Adipocyte (in vitro differentiated cells): Measurements from ENCODE around the gene TRAPPC3.
"Not testable (repeated sequence)": the region's sequence is repeated elsewhere in the genome, so short reads cannot be mapped to it uniquely, and the experiment has no call there.

Experiments used
- DNase-seq: peaks from one replicate; pipeline ENCODE4 v3.0.0-alpha.2; 2015; ENCODE audit warnings: low read depth
- H3K27me3 ChIP-seq: replicated peaks from 2 replicates; pipeline ENCODE4 v1.7.0; 2013; ENCODE audit warnings: mild to moderate bottlenecking, low read length, moderate library complexity; ENCODE audit not compliant: control insufficient read depth, insufficient read depth
- H3K36me3 ChIP-seq: 2 replicates; pipeline ENCODE4 v1.7.0; 2013; ENCODE audit warnings: low read length, mild to moderate bottlenecking, moderate library complexity; ENCODE audit not compliant: control insufficient read depth, insufficient read depth, severe bottlenecking
- H3K4me1 ChIP-seq: 2 replicates; pipeline ENCODE4 v1.7.0; 2013; ENCODE audit warnings: mild to moderate bottlenecking, low read length, moderate library complexity; ENCODE audit not compliant: control insufficient read depth, insufficient read depth
- H3K4me3 ChIP-seq: 2 replicates; pipeline ENCODE4 v1.7.0; 2013; ENCODE audit warnings: mild to moderate bottlenecking, low read length, moderate library complexity
- H3K9ac ChIP-seq: 2 replicates; pipeline ENCODE4 v1.7.0; 2013; ENCODE audit warnings: mild to moderate bottlenecking, low read length, moderate library complexity
- H3K9me3 ChIP-seq: 2 replicates; pipeline ENCODE4 v1.7.0; 2013; ENCODE audit warnings: mild to moderate bottlenecking, low read length, moderate library complexity; ENCODE audit not compliant: control insufficient read depth

The TRAPPC3 gene

DNA sequence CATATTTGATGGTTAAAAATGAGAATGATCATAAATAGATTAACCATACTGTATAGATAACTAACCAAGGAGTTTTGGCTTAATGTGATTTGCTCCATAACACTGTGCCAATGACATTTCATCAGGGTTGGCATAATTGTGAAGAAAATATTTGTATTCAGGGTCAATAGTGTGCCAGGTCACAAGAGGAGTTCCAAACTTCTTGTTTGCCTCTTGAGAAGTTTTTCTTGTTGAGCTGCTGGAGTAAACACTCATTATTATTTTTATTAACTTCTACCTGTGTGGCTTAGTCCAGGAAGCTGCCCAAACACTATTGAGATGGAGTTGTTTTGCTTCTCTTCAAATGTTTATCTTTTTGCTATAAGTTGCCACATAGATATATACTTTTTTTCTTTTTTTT is 14.1 kb upstream of the TRAPPC3 start:
- H3K4me1 ChIP-seq, result peaks cover 78% of the 10 kb centered on the region
- H3K9me3 ChIP-seq, result no peaks in the 10 kb centered on the region
- H3K27me3 ChIP-seq, result no peaks in the 10 kb centered on the region
- H3K36me3 ChIP-seq, result peaks cover 12% of the 10 kb centered on the region
- H3K4me3 ChIP-seq, result no peak overlapping the region
- DNase-seq, result no peak
- H3K9ac ChIP-seq, result peak overlapping the region; percentile 21

DNA sequence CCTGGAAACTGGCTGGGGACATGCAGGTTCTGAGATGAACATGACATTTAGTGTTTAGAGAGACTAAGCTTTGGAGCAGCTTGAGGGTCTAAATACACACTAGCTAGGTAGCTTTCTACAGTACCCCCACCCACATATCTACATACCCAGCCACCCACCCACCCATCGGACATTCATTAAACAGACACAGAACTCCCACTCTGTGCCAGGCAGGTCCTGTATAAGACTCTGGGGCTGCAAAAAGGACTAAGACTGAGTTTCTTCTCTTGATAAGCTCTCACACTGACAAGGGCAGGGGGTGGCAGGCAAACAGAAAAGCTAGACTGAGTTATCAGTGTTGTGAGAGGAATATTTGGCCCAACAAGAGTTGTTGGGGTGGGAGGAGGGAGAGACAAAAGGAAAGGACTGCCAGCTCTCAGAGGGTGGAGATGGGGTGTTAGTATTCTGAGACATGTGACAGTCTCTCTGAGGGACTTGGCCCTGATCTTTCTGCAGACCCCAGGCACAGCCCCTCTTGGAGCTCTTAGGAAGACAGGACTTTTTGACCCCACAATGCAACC is 13.5 kb upstream of the TRAPPC3 start:
- no peak for DNase-seq
- no peaks in the 10 kb centered on the region for H3K9me3 ChIP-seq
- H3K9ac ChIP-seq, result peak overlapping the region; percentile 79
- peaks cover 11% of the 10 kb centered on the region for H3K36me3 ChIP-seq
- H3K4me3 ChIP-seq, result no peak overlapping the region
- no peaks in the 10 kb centered on the region for H3K27me3 ChIP-seq
- H3K4me1 ChIP-seq, result peaks cover 82% of the 10 kb centered on the region

DNA sequence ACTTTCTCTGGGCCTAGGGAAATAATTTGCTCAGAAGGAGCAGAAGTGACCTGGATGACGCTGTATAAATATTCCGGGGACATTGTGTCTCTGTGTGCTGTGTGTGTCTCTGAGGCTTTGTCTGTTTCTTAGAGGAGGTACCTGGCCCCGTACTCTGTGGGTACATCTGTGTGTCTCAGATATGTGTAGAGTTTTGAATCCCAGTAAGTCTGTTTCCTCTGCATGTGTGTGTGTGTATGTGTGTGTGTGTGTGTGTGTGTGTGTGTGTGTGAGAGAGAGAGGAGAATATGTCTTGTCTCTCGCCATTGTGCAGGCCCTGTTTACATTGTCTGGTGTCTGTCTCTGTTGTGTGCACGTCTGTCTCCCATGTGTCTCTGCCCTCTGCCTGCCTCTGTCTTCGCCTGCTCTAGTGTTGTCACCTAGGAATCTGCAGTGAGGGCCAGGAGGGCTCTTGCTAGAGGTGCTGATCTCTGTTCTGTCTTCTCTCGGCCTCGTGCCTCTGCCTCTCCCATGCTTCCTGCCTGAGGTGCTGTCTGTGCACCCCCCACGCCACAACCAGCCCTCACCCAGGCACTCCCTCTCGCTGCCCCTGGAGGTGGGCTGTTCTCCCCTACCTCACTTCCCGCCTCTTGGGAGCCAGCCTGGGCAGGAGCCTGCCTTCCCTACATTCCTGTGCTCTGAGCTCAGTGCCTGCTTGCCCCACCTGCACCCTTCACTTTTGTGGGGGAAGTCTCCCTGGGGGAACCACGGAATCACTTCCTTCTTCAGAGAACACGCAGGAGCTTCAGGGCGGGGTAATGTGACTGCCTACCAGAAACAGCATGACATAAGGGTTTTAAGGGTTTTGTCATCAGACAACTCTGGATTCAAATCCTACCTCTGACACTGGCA is 12.6 kb upstream of the TRAPPC3 start:
- peaks cover 78% of the 10 kb centered on the region for H3K4me1 ChIP-seq
- H3K4me3 ChIP-seq, result peak overlapping the region; percentile 79
- no peaks in the 10 kb centered on the region for H3K9me3 ChIP-seq
- H3K9ac ChIP-seq, result peak overlapping the region; percentile 79
- no peaks in the 10 kb centered on the region for H3K27me3 ChIP-seq
- DNase-seq, result no peak
- H3K36me3 ChIP-seq, result peaks cover 5% of the 10 kb centered on the region

DNA sequence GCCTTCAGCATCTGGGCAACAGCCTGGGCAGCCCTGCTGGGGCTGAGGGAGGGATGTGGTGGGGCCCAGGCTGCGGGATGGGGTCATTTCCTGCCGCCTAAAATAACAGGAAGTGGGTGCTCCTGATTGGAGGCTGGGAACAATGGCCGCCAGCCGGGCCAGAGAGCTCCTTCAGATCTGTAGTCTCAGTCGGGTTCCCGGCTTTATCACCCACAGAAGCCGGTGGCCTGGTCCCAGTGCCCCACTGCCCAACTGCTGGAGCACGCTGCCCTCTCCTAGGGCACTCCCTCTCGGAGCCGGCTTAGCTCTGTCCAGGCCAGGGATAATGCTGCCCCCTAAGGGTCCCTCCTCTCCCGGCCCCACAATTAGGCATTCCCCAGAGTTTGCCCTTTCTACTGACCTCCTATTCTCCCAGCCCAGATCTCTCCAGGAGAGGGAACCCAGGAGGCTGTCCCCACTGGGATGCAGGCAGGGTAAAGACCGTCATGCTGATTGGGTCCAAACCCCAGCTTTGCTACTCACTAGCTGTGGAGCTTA is 11.7 kb upstream of the TRAPPC3 start:
- Histone ChIP-seq H3K36me3 (peaks cover 5% of the 10 kb centered on the region), H3K9me3 (no peaks in the 10 kb centered on the region), H3K4me3 (peak overlapping the region; percentile 79), H3K27me3 (no peaks in the 10 kb centered on the region), H3K4me1 (peaks cover 72% of the 10 kb centered on the region), H3K9ac (peak overlapping the region; percentile 79)
- DNase-seq, result peak; percentile 78

DNA sequence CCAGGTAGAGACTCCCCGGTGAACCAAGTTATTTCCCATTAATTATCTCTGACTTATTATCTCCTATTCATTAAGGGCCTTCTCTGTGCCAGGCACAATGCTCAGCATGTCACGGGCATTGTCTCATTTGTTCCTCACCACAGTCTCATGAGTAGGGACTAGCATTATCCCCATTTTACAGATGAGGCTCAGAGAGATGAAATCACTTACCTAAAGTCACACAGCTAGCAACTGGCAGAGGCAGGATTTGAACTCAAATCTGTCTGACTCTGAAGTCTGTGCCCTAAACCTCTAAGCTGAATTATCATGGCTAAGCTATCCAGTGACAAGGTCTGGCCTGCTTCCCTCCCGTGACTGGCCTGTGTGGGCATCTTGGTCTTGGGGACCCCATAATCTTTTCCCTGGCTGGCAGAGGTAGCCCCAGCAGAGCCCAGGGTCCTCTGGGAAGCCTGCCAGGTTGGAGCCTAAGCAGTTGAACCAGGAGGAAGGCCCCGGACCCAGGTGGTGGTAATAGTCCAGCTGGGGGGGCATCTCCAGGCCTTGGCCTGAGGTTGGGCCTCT is 11.2 kb upstream of the TRAPPC3 start:
- Histone ChIP-seq H3K9ac (peak overlapping the region; percentile 79), H3K4me3 (peak overlapping the region; percentile 79), H3K4me1 (peaks cover 67% of the 10 kb centered on the region), H3K27me3 (no peaks in the 10 kb centered on the region), H3K9me3 (no peaks in the 10 kb centered on the region), H3K36me3 (peaks cover 5% of the 10 kb centered on the region)
- no peak for DNase-seq

DNA sequence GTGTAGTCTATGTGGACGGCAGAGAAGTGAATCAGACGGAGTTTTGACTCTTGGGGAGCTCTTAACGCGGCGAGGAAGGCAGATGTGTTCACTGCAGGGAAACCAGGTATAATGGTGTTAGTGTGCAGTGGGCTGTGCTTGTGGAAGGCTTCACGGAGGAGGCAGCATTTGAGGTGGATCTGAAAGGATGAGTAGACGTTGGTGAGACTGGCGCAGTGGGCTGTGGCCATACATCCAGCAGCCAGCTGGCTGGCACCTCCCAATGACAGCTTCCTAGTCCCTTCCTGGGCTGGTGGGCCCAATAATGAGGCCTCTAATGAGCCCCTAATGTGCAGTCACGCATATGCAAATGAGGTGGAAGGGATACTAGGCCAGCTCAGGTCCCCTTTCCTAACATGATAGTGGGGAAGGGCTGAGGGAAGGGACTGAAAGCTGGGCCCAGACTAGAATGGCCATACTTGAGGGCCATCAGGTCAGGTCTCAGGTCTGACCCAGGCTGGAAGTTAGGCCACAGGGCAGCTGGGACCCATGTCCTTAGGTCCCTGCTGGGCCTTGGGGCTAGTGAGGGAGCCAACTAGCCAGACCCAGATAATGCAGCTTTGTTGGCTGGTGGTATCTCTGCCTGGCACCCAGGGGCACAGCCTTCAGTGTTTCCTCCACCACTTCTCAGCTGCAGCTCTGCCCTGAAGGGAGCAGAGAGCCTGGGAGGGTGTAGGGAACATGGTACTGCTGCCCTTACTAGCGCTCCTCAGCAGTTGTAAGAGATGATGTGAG is 10.5 kb upstream of the TRAPPC3 start:
- DNase-seq, result no peak
- Histone ChIP-seq H3K4me1 (peaks cover 71% of the 10 kb centered on the region), H3K27me3 (no peaks in the 10 kb centered on the region), H3K9ac (peak overlapping the region; percentile 79), H3K36me3 (peaks cover 5% of the 10 kb centered on the region), H3K4me3 (peak overlapping the region; percentile 79), H3K9me3 (no peaks in the 10 kb centered on the region)

DNA sequence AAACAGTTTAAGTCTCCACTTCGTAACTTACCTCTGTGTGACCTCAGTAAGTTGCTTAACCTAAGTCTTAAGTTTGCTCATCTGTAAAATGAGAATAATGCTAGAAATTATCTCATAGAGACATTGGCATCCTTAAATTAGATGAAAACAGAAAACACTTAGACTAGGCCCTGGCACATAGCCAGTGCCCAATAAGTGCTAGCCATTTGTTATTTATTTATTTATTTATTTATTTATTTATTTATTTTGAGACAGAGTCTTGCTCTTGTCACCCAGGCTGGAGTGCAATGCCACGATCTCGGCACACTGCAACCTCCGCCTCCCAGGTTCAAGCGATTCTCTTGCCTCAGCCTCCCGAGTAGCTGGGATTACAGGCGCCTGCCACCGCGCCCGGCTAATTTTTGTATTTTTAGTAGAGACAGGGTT is 9.6 kb upstream of the TRAPPC3 start:
- Histone ChIP-seq H3K4me1 (peaks cover 68% of the 10 kb centered on the region), H3K9ac (peak overlapping the region; percentile 99), H3K4me3 (peak overlapping the region; percentile 94)
- not testable (repeated sequence) for H3K36me3 ChIP-seq, DNase-seq, H3K27me3 ChIP-seq, H3K9me3 ChIP-seq

DNA sequence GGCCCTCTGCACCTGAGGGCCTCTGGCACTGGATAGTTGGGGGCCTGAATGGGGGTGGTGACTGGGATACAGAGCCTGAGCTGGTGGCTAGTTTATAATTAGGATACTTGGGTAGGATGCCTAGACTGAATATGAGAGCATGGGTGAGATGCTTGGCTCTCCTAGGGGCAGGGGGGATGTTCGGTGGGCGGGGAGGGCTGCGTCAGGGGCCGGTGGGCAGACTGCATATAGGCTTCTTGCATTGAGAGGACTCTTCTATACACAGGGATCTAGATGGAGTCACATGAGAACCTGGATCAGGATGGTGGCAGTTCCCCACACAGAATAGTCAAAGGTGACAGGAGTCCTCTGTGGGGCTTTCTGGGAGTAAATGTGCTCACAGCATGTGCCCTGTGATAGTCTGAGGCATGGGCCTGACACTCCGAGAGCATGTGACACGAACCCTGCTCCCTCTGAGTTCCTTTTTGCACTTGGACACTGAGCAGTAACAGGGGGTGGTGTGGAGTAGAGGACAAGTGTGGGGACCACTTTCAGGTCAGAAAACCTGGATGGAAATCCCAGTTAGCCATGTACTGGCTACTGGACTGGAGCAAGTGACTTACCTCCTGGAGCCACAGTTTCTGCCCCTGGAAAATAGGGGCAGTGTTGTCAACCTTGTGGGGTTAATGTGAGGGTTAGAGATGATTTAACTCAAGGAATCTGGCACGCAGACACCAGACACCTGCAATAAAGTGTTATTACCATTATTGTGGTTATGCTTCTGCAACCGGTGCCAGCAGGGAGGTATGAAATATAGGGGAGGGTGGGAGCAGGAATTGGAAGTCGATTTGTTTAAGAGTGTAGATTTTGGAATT is 8.9 kb upstream of the TRAPPC3 start:
- Histone ChIP-seq H3K36me3 (peaks cover 5% of the 10 kb centered on the region), H3K4me1 (peaks cover 62% of the 10 kb centered on the region), H3K27me3 (no peaks in the 10 kb centered on the region), H3K4me3 (peak overlapping the region; percentile 94), H3K9me3 (no peaks in the 10 kb centered on the region), H3K9ac (peak overlapping the region; percentile 99)
- DNase-seq, result no peak

DNA sequence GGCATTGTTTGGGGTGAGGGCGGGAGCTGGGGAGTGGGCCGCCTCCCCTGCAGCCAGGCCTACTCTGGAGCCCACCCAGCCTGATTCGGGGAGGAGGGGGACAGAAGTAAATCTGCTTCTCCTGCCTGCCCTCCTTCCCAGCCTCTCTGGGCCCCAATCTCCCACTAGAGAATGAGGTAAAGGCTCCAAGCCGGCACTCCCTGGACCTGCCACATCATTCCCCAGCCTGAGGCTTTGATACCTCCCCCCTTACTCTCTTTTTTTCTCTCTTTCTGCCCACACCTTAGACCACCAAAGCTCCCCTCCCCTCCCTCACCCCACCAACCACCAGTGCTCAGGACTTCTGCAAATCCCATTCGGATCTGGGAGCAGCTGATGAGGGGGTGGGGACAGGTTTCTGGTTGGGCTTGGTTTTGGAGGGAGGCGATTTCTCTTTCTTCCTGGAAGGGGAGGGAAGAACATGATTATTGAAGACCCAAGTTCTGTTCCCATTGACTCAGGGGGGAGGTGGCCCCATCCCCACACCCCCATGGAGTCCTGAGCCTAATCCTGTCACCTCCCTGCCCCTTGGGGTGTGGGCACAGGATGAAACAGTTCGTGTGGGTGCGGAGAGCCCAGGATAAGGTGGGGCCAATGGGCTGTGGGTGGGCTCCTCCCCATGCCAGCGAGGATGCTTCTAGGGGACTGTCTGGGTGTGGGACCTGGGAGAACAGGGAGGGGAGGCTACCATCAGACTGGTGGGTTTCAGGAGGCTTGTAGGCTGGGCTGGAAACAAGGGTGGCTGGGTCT is 8.0 kb upstream of the TRAPPC3 start:
- Histone ChIP-seq H3K9ac (peak overlapping the region; percentile 99), H3K36me3 (peaks cover 5% of the 10 kb centered on the region), H3K4me1 (peaks cover 53% of the 10 kb centered on the region), H3K9me3 (no peaks in the 10 kb centered on the region), H3K4me3 (peak overlapping the region; percentile 94), H3K27me3 (no peaks in the 10 kb centered on the region)
- peak; percentile 56 for DNase-seq
